Sciatic nerve (tissue), 2 donors: ENCODE results near the gene STAT5A. TPM values are rescaled to one million over a fixed set of nuclear protein-coding genes. Genes with fewer than 3 reads are reported as not detected.
"Not testable (repeated sequence)": the region's sequence is repeated elsewhere in the genome, so short reads cannot be mapped to it uniquely, and the experiment has no call there.

Experiments
- ATAC-seq: fragments of 200-7000 bp; cut with Tn5 transposase; one replicate; pipeline ENCODE4 v1.9.1; 2020; ENCODE audit warnings: mild to moderate bottlenecking, moderate library complexity
- DNase-seq: peaks from one replicate; pipeline ENCODE4 v3.0.0-alpha.2; 2020; ENCODE audit warnings: low spot score
- intact Hi-C: fragments of 100-400 bp; cut with DNase I; formaldehyde crosslinking; loops from one replicate; pipeline ENCODE4 v1.14.2; 2022
- total RNA-seq: library from RNA; stranded (reverse); fragmentation: NEBNext Ultra II Directional; extraction: Animal tissue kit (Norgen Biotek cat#: 25700); gene quantifications from one replicate; pipeline ENCODE4 v1.2.1, GENCODE V29; 2021
- donor health status: DM: no; HTN: no; CAD: no.
- donor health status: DM: no; HTN: no; CAD: no.

The STAT5A gene
- total RNA-seq, 1 donor from 2014 or later: 55.6 TPM

GRCh38 chr17:42281571-42282096 is 6.7 kb upstream of the STAT5A start:
- ATAC-seq: no peak
- peak; percentile 55 for DNase-seq
- intact Hi-C loops: no loop called here

- peak; percentile 39 for DNase-seq
Measured at GRCh38 chr17:42282478-42283080, 5.7 kb upstream of the STAT5A start.

GRCh38 chr17:42283241-42284023 is 4.9 kb upstream of the STAT5A start:
- DNase-seq (peak; percentile 52), ATAC-seq (no peak)
- intact Hi-C loops: no loop called here

More at GRCh38 chr17:42282478-42283080, 5.7 kb upstream of the STAT5A start:
- no peak for ATAC-seq
- intact Hi-C loops: no loop called here

- intact Hi-C loops: no loop called here
- ATAC-seq (no peak), DNase-seq (peak; percentile 25)
Measured at GRCh38 chr17:42284024-42284369, 4.3 kb upstream of the STAT5A start.

GRCh38 chr17:42284566-42284965 is 3.7 kb upstream of the STAT5A start:
- peak; percentile 49 for DNase-seq
- intact Hi-C loops: no loop called here
- ATAC-seq: no peak

GRCh38 chr17:42285346-42286050 is 2.8 kb upstream of the STAT5A start:
- no peak for ATAC-seq
- intact Hi-C loops: no loop called here
- peak; percentile 51 for DNase-seq

GRCh38 chr17:42286411-42287221 is 1.7 kb upstream of the STAT5A start:
- intact Hi-C loops: no loop called here
- ATAC-seq: peak; percentile 46
- peak; percentile 67 for DNase-seq

GRCh38 chr17:42287305-42287976 is 857 bp upstream of the STAT5A start:
- peak; percentile 81 for DNase-seq
- intact Hi-C loops: no loop called here
- ATAC-seq: peak; percentile 72

GRCh38 chr17:42288803-42289610 is 709 bp downstream of the STAT5A start:
- peak; percentile 68 for DNase-seq
- intact Hi-C loops: no loop called here
- peak; percentile 6 for ATAC-seq

- DNase-seq (peak; percentile 58), ATAC-seq (no peak)
- intact Hi-C loops: no loop called here
Measured at GRCh38 chr17:42289611-42290181, 1.4 kb downstream of the STAT5A start.

GRCh38 chr17:42290577-42290976 is 2.3 kb downstream of the STAT5A start:
- peak; percentile 37 for DNase-seq
- no peak for ATAC-seq
- intact Hi-C loops: no loop called here

GRCh38 chr17:42291129-42291528 is 2.8 kb downstream of the STAT5A start:
- DNase-seq (peak; percentile 38), ATAC-seq (no peak)
- intact Hi-C loops: no loop called here

GRCh38 chr17:42294469-42295398 is 6.4 kb downstream of the STAT5A start:
- DNase-seq: no peak
- no peak for ATAC-seq
- intact Hi-C loops: no loop called here

- intact Hi-C loops: no loop called here
- ATAC-seq (no peak), DNase-seq (no peak)
Measured at GRCh38 chr17:42296012-42296411, 7.7 kb downstream of the STAT5A start.

GRCh38 chr17:42297775-42298174 is 9.5 kb downstream of the STAT5A start:
- intact Hi-C loops, ATAC-seq, DNase-seq: not testable (repeated sequence)

GRCh38 chr17:42299361-42299760 is 11.1 kb downstream of the STAT5A start:
- ATAC-seq, DNase-seq, intact Hi-C loops: not testable (repeated sequence)
